Chondrocyte (in vitro differentiated cells): Measurements from ENCODE around the gene CTBP1. TPM values are rescaled to one million over a fixed set of nuclear protein-coding genes. Genes with fewer than 3 reads are reported as not detected.

Experiments
- DNase-seq: peaks from one replicate; pipeline ENCODE4 v3.0.0; 2021; ENCODE audit warnings: mixed read lengths, low spot score
- H3K27ac Mint-ChIP-seq: one replicate; pipeline ENCODE4 v1.8.0; 2021; ENCODE audit warnings: mild to moderate bottlenecking, moderate library complexity, mixed read lengths; ENCODE audit not compliant: unreplicated experiment
- H3K27me3 Mint-ChIP-seq: 2 replicates; pipeline ENCODE4 v1.8.0; 2021; ENCODE audit warnings: low read depth, mixed read lengths
- H3K36me3 Mint-ChIP-seq: 2 replicates; pipeline ENCODE4 v1.8.0; 2021; ENCODE audit warnings: low read depth, mixed read lengths
- H3K4me1 Mint-ChIP-seq: 2 replicates; pipeline ENCODE4 v1.8.0; 2021; ENCODE audit warnings: low read depth, mild to moderate bottlenecking, mixed read lengths
- H3K4me3 Mint-ChIP-seq: one replicate; pipeline ENCODE4 v1.8.0; 2021; ENCODE audit warnings: mild to moderate bottlenecking, moderate library complexity, mixed read lengths; ENCODE audit not compliant: unreplicated experiment
- H3K9me3 Mint-ChIP-seq: 2 replicates; pipeline ENCODE4 v1.8.0; 2021; ENCODE audit warnings: low read depth, mixed read lengths
- CTCF ChIP-seq: fragments of 200-600 bp; sonication (generic); IDR thresholded peaks from 2 replicates; pipeline ENCODE4 v1.5.0; 2021; ENCODE audit warnings: antibody characterized with exemption, mild to moderate bottlenecking, moderate library complexity
- total RNA-seq: library from RNA; stranded (reverse); gene quantifications from 3 replicates; pipeline ENCODE4 v1.2.1, GENCODE V29; 2021

CTBP1 gene
- total RNA-seq, 1 donor from 2014 or later = 151 TPM

DNA sequence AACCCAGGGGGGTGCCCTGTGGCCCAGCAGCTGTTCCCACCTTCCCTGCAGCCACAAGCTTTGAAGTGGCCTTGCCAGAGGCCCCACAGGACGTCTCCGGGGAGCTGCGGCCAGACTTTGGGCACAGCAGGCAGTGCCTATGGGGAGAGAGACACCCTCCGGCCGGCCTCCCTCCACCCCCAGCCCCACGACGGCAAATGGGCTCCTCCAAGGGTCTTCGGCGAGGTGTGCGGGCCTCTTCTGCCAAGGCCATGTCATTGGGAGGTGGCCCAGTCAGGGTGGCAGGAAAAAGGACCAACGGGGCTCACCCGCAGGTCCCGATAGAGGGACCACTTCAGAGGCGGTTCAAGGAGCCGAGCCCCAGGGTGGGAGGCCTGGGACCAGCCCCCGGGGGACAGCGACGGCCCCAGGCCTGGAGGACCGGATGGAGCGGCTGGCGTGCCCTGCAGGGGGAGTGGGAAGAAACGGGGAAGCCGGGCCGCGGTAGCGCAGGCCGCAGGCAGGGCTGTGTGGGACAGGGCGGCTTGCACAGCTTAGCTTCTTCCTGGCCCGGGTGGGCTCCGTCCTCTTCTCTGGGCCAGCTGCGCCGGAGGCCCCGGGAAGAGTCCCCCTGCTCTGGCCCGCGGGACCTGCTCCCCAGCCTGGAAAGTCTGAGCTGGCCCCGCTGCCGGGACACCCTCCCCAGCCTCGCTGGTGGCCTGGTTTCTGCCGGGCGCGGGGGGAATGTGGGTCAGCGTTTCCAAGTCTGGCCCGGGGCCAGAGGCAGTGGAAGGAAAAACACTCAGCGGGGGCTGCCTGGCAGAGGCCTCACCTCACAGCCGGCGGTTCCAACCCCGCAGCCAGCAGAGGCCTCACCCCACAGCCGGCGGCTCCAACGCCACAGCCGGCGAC lies 54.7 kb downstream of the CTBP1 start:
- no peaks in the 10 kb centered on the region for H3K27me3 Mint-ChIP-seq
- peak overlapping the region; percentile 27 for H3K27ac Mint-ChIP-seq
- H3K4me3 Mint-ChIP-seq = no peak overlapping the region
- peaks cover 4% of the 10 kb centered on the region for H3K9me3 Mint-ChIP-seq
- H3K4me1 Mint-ChIP-seq = peaks cover 48% of the 10 kb centered on the region
- DNase-seq = peak; percentile 91
- peak; percentile 11 for TF ChIP-seq CTCF
- H3K36me3 Mint-ChIP-seq = no peaks in the 10 kb centered on the region

DNA sequence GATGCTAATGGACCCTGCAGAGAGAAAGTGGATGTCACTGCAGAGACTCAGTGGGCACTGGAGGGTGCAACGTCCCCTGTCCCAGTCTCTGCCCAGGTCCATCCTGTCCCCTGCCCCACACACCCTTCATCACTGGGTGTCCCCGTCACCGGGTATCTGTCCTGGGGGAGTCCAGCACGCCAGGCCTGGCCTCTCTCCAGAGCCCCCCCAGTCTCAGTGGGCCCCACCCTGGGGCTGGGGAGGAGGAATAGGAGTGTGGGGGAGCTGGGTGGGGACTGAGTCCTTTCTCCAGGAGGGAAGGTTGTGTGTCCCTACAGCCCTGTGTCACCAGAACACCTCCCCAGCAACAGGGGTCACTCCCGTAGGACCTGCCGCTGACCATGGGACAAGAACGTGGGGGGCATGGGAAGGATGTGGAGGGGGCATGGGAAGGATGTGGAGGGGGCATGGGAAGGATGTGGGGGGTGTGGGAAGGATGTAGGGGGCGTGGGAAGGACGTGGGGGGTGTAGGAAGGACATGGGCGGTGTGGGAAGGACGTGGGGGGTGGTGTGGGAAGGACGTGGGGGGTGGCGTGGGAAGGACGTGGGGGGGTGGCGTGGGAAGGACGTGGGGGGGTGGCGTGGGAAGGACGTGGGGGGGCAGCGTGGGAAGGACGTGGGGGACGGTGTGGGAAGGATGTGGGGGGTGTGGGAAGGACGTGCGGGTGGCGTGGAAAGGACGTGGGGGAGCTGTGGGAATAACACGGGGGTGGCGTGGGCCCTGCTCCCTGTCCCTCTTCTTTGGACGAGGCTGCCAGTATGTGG lies 55.5 kb downstream of the CTBP1 start:
- TF ChIP-seq CTCF = no peak
- H3K27me3 Mint-ChIP-seq = no peaks in the 10 kb centered on the region
- peak overlapping the region; percentile 96 for H3K27ac Mint-ChIP-seq
- peaks cover 4% of the 10 kb centered on the region for H3K9me3 Mint-ChIP-seq
- no peak for DNase-seq
- no peaks in the 10 kb centered on the region for H3K36me3 Mint-ChIP-seq
- no peak overlapping the region for H3K4me3 Mint-ChIP-seq
- peaks cover 48% of the 10 kb centered on the region for H3K4me1 Mint-ChIP-seq

GRCh38 chr4:1192493-1193205 lies 56.3 kb downstream of the CTBP1 start:
- H3K4me1 Mint-ChIP-seq = peaks cover 41% of the 10 kb centered on the region
- TF ChIP-seq CTCF = no peak
- H3K9me3 Mint-ChIP-seq = peaks cover 4% of the 10 kb centered on the region
- H3K4me3 Mint-ChIP-seq = peak overlapping the region; percentile 16
- no peaks in the 10 kb centered on the region for H3K27me3 Mint-ChIP-seq
- H3K27ac Mint-ChIP-seq = peak overlapping the region; percentile 96
- peak; percentile 82 for DNase-seq
- H3K36me3 Mint-ChIP-seq = no peaks in the 10 kb centered on the region

GRCh38 chr4:1192091-1192492 lies 56.8 kb downstream of the CTBP1 start:
- peaks cover 4% of the 10 kb centered on the region for H3K9me3 Mint-ChIP-seq
- H3K27ac Mint-ChIP-seq = peak overlapping the region; percentile 96
- DNase-seq = peak; percentile 94
- H3K4me1 Mint-ChIP-seq = peaks cover 43% of the 10 kb centered on the region
- H3K4me3 Mint-ChIP-seq = no peak overlapping the region
- H3K27me3 Mint-ChIP-seq = no peaks in the 10 kb centered on the region
- no peaks in the 10 kb centered on the region for H3K36me3 Mint-ChIP-seq
- no peak for TF ChIP-seq CTCF

- H3K27ac Mint-ChIP-seq = peak overlapping the region; percentile 96
- DNase-seq = peak; percentile 65
- H3K4me1 Mint-ChIP-seq = peaks cover 44% of the 10 kb centered on the region
- H3K36me3 Mint-ChIP-seq = no peaks in the 10 kb centered on the region
- no peaks in the 10 kb centered on the region for H3K27me3 Mint-ChIP-seq
- H3K4me3 Mint-ChIP-seq = no peak overlapping the region
- no peak for TF ChIP-seq CTCF
- peaks cover 4% of the 10 kb centered on the region for H3K9me3 Mint-ChIP-seq
These were observed 57.3 kb downstream of the CTBP1 start for GRCh38 chr4:1191621-1192020.
